Mesenchymal stem cell (in vitro differentiated cells and primary cell): ENCODE results near the gene DNAJC22.

Experiments
- DNase-seq: peaks from one replicate; pipeline ENCODE4 v3.0.0-alpha.2; 2013
- H2AFZ ChIP-seq: one replicate; pipeline ENCODE4 v1.6.1; 2013; ENCODE audit warnings: low read depth, mild to moderate bottlenecking, control low read depth, inconsistent platforms, low read length, moderate library complexity
- H2AK5ac ChIP-seq: 2 replicates; pipeline ENCODE4 v1.6.1; 2013; ENCODE audit warnings: low read length, moderate library complexity, mild to moderate bottlenecking, inconsistent platforms; ENCODE audit not compliant: severe bottlenecking
- H2BK120ac ChIP-seq: one replicate; pipeline ENCODE4 v1.6.1; 2013; ENCODE audit warnings: low read depth, mild to moderate bottlenecking, inconsistent platforms, low read length, moderate library complexity
- H2BK12ac ChIP-seq, 2 experiments: one replicate each; pipeline ENCODE4 v1.6.1; 2013; ENCODE audit warnings: inconsistent platforms in 2 of 2, low read length in 2 of 2, mild to moderate bottlenecking in 2 of 2, moderate library complexity in 2 of 2, control low read depth in 1 of 2
- H2BK15ac ChIP-seq: one replicate; pipeline ENCODE4 v1.6.1; 2013; ENCODE audit warnings: mild to moderate bottlenecking, low read depth, inconsistent platforms; ENCODE audit not compliant: poor library complexity, severe bottlenecking
- H2BK5ac ChIP-seq: 2 replicates; pipeline ENCODE4 v1.6.1; 2013; ENCODE audit warnings: low read depth, mild to moderate bottlenecking, low read length, control low read depth, inconsistent platforms; ENCODE audit not compliant: poor library complexity, severe bottlenecking
- H3K14ac ChIP-seq, 2 experiments: one replicate each; pipeline ENCODE4 v1.6.1; 2013; ENCODE audit warnings: inconsistent platforms in 2 of 2, low read length in 2 of 2, control low read depth in 1 of 2, mild to moderate bottlenecking in 1 of 2, moderate library complexity in 1 of 2
- H3K18ac ChIP-seq, 2 experiments: one replicate each; pipeline ENCODE4 v1.6.1; 2013; ENCODE audit warnings: inconsistent platforms in 2 of 2, low read length in 2 of 2, control low read depth in 1 of 2, low read depth in 1 of 2, mild to moderate bottlenecking in 1 of 2
- H3K23ac ChIP-seq, 2 experiments: one replicate each; pipeline ENCODE4 v1.6.1; 2013; ENCODE audit warnings: inconsistent platforms in 2 of 2, low read length in 2 of 2, mild to moderate bottlenecking in 2 of 2, moderate library complexity in 2 of 2, control low read depth in 1 of 2
- H3K27ac ChIP-seq: 2 replicates; pipeline ENCODE4 v1.5.1; 2013; ENCODE audit warnings: mild to moderate bottlenecking, moderate library complexity, low read length, control low read depth, inconsistent platforms; ENCODE audit not compliant: poor library complexity, severe bottlenecking
- H3K27me3 ChIP-seq, 2 experiments: 2 replicates each; pipeline versions ENCODE4 v1.6.1 to v1.7.0; 2013; ENCODE audit warnings: low read length in 2 of 2, mild to moderate bottlenecking in 2 of 2, moderate library complexity in 2 of 2, control low read depth in 1 of 2, inconsistent platforms in 1 of 2; ENCODE audit not compliant: control insufficient read depth in 1 of 2, insufficient read depth in 1 of 2
- H3K36me3 ChIP-seq, 2 experiments: 2 replicates each; pipeline versions ENCODE4 v1.6.1 to v1.7.0; 2013; ENCODE audit warnings: low read length in 2 of 2, control low read depth in 1 of 2, inconsistent platforms in 1 of 2, low read depth in 1 of 2, mild to moderate bottlenecking in 1 of 2; ENCODE audit not compliant: insufficient read depth in 2 of 2, control insufficient read depth in 1 of 2
- H3K4ac ChIP-seq, 2 experiments: one replicate each; pipeline ENCODE4 v1.6.1; 2013; ENCODE audit warnings: inconsistent platforms in 2 of 2, low read length in 2 of 2, mild to moderate bottlenecking in 2 of 2, moderate library complexity in 2 of 2, control low read depth in 1 of 2, low read depth in 1 of 2
- H3K4me1 ChIP-seq: 2 replicates; pipeline ENCODE4 v1.6.1; 2013; ENCODE audit warnings: low read depth, low read length, control low read depth; ENCODE audit not compliant: control insufficient read depth, insufficient read depth
- H3K4me2 ChIP-seq: 2 replicates; pipeline ENCODE4 v1.6.1; 2013; ENCODE audit warnings: low read length, mild to moderate bottlenecking, inconsistent platforms; ENCODE audit not compliant: poor library complexity, severe bottlenecking
- H3K4me3 ChIP-seq, 2 experiments: 2 replicates each; pipeline versions ENCODE4 v1.5.1 to v1.7.0; 2013; ENCODE audit warnings: low read length in 2 of 2, mild to moderate bottlenecking in 2 of 2, control low read depth in 1 of 2, low read depth in 1 of 2; ENCODE audit not compliant: insufficient read depth in 1 of 2
- H3K79me1 ChIP-seq: replicated peaks from 2 replicates; pipeline ENCODE4 v1.6.1; 2013; ENCODE audit warnings: mild to moderate bottlenecking, control low read depth, low read length, inconsistent platforms; ENCODE audit not compliant: poor library complexity, severe bottlenecking
- H3K9ac ChIP-seq: 2 replicates; pipeline ENCODE4 v1.7.0; 2013; ENCODE audit warnings: mild to moderate bottlenecking, low read length, moderate library complexity
- H3K9me3 ChIP-seq: 2 replicates; pipeline ENCODE4 v1.7.0; 2013; ENCODE audit warnings: mild to moderate bottlenecking, low read length; ENCODE audit not compliant: control insufficient read depth
- H4K8ac ChIP-seq: one replicate; pipeline ENCODE4 v1.6.1; 2013; ENCODE audit warnings: inconsistent platforms, mild to moderate bottlenecking, low read length, moderate library complexity
- H4K91ac ChIP-seq: one replicate; pipeline ENCODE4 v1.6.1; 2013; ENCODE audit warnings: mild to moderate bottlenecking, low read length, inconsistent platforms
- WGBS: methylation state at CpG from one replicate; pipeline ENCODE4 v1.1.7; 2013; ENCODE audit warnings: mixed read lengths; 5-methylcytosine and 5-hydroxymethylcytosine counted together

DNAJC22 gene

GRCh38 chr12:49327887-49328286, 18.8 kb upstream of the DNAJC22 start:
- Histone ChIP-seq H3K23ac (no peak overlapping the region), H3K9ac (no peak overlapping the region), H3K4me2 (no peak overlapping the region), H2BK120ac (no peak overlapping the region), H4K91ac (no peak overlapping the region), H3K27me3 (peaks cover 0 to 5% of the 10 kb centered on the region in 2 experiments), H2BK5ac (no peak overlapping the region), H3K4ac (no peak overlapping the region), H2BK12ac (no peak overlapping the region), H3K36me3 (peaks cover 8 to 18% of the 10 kb centered on the region in 2 experiments), H4K8ac (no peak overlapping the region), H3K79me1 (peaks cover 23% of the 10 kb centered on the region), H3K4me3 (no peak overlapping the region), H3K4me1 (peaks cover 13% of the 10 kb centered on the region), H3K14ac (no peak overlapping the region), H3K18ac (no peak overlapping the region), H3K9me3 (no peaks in the 10 kb centered on the region), H2BK15ac (no peak overlapping the region), H2AFZ (no peak overlapping the region), H2AK5ac (no peak overlapping the region), H3K27ac (no peak overlapping the region)
- WGBS = 100% methylated on average over 2 of the region's 2 CpGs
- no peak for DNase-seq

- H4K91ac ChIP-seq = no peak overlapping the region
- no peak overlapping the region for H2AFZ ChIP-seq
- no peak for DNase-seq
- H2BK120ac ChIP-seq = no peak overlapping the region
- peaks cover 16% of the 10 kb centered on the region for H3K79me1 ChIP-seq
- no peak overlapping the region for H4K8ac ChIP-seq
- H3K9ac ChIP-seq = no peak overlapping the region
- H2AK5ac ChIP-seq = no peak overlapping the region
- H3K14ac ChIP-seq = no peak overlapping the region
- no peak overlapping the region for H2BK5ac ChIP-seq
- H2BK12ac ChIP-seq = no peak overlapping the region
- H3K36me3 ChIP-seq = peaks cover 8 to 21% of the 10 kb centered on the region in 2 experiments
- no peak overlapping the region for H2BK15ac ChIP-seq
- peaks cover 0 to 13% of the 10 kb centered on the region in 2 experiments for H3K27me3 ChIP-seq
- H3K27ac ChIP-seq = no peak overlapping the region
- no peak overlapping the region for H3K4me3 ChIP-seq
- H3K18ac ChIP-seq = no peak overlapping the region
- no peaks in the 10 kb centered on the region for H3K9me3 ChIP-seq
- H3K4ac ChIP-seq = no peak overlapping the region
- H3K23ac ChIP-seq = no peak overlapping the region
- WGBS = 97% methylated on average over 8 of the region's 12 CpGs
- peaks cover 6% of the 10 kb centered on the region for H3K4me1 ChIP-seq
- H3K4me2 ChIP-seq = no peak overlapping the region
Observed at GRCh38 chr12:49328816-49329215, 17.9 kb upstream of the DNAJC22 start.

GRCh38 chr12:49330032-49330619, 16.6 kb upstream of the DNAJC22 start:
- no peak overlapping the region for H2BK120ac ChIP-seq
- H3K27me3 ChIP-seq = peaks cover 2 to 26% of the 10 kb centered on the region in 2 experiments
- no peak overlapping the region for H2BK15ac ChIP-seq
- no peak overlapping the region for H2AK5ac ChIP-seq
- H3K9me3 ChIP-seq = no peaks in the 10 kb centered on the region
- H3K79me1 ChIP-seq = peaks cover 11% of the 10 kb centered on the region
- DNase-seq = no peak
- H2BK12ac ChIP-seq = no peak overlapping the region
- H3K14ac ChIP-seq = no peak overlapping the region
- H3K36me3 ChIP-seq = peaks cover 8 to 21% of the 10 kb centered on the region in 2 experiments
- no peak overlapping the region for H3K18ac ChIP-seq
- H3K4me1 ChIP-seq = peaks cover 4% of the 10 kb centered on the region
- no peak overlapping the region for H3K4me3 ChIP-seq
- H4K8ac ChIP-seq = no peak overlapping the region
- no peak overlapping the region for H2BK5ac ChIP-seq
- no peak overlapping the region for H3K27ac ChIP-seq
- H4K91ac ChIP-seq = no peak overlapping the region
- WGBS = 97% methylated on average over 7 of the region's 7 CpGs
- no peak overlapping the region for H3K23ac ChIP-seq
- H2AFZ ChIP-seq = no peak overlapping the region
- no peak overlapping the region for H3K4ac ChIP-seq
- no peak overlapping the region for H3K4me2 ChIP-seq
- H3K9ac ChIP-seq = no peak overlapping the region

GRCh38 chr12:49330631-49331379, 15.9 kb upstream of the DNAJC22 start:
- no peak overlapping the region for H3K18ac ChIP-seq
- H3K9ac ChIP-seq = no peak overlapping the region
- peaks cover 9 to 33% of the 10 kb centered on the region in 2 experiments for H3K27me3 ChIP-seq
- no peaks in the 10 kb centered on the region for H3K9me3 ChIP-seq
- H2BK5ac ChIP-seq = no peak overlapping the region
- H3K4ac ChIP-seq = no peak overlapping the region
- H2BK120ac ChIP-seq = no peak overlapping the region
- H4K91ac ChIP-seq = no peak overlapping the region
- H2BK12ac ChIP-seq = no peak overlapping the region
- peaks cover 8 to 21% of the 10 kb centered on the region in 2 experiments for H3K36me3 ChIP-seq
- H3K4me1 ChIP-seq = peaks cover 4% of the 10 kb centered on the region
- H3K4me3 ChIP-seq = no peak overlapping the region
- no peak overlapping the region for H2AFZ ChIP-seq
- H4K8ac ChIP-seq = no peak overlapping the region
- peaks cover 8% of the 10 kb centered on the region for H3K79me1 ChIP-seq
- 92% methylated on average over 13 of the region's 14 CpGs for WGBS
- no peak overlapping the region for H2BK15ac ChIP-seq
- H2AK5ac ChIP-seq = no peak overlapping the region
- DNase-seq = no peak
- no peak overlapping the region for H3K23ac ChIP-seq
- no peak overlapping the region for H3K4me2 ChIP-seq
- H3K14ac ChIP-seq = no peak overlapping the region
- H3K27ac ChIP-seq = no peak overlapping the region
